Mucosa of gallbladder (tissue), 1 donor: ENCODE results near the gene NDUFA11. TPM values are rescaled to one million over a fixed set of nuclear protein-coding genes. Genes with fewer than 3 reads are reported as not detected.
"Not testable (repeated sequence)": the region's sequence is repeated elsewhere in the genome, so short reads cannot be mapped to it uniquely, and the experiment has no call there.

Experiments used
- DNase-seq: peaks from one replicate; pipeline ENCODE4 v3.0.0-alpha.2; 2020; ENCODE audit warnings: low spot score
- total RNA-seq: library from RNA; stranded (reverse); gene quantifications from one replicate; pipeline ENCODE4 v1.2.1, GENCODE V29; 2021
- donor health status: DM: no; HTN: no; CAD: no.

Gene NDUFA11
- total RNA-seq, 1 donor from 2014 or later: 244 TPM

DNA sequence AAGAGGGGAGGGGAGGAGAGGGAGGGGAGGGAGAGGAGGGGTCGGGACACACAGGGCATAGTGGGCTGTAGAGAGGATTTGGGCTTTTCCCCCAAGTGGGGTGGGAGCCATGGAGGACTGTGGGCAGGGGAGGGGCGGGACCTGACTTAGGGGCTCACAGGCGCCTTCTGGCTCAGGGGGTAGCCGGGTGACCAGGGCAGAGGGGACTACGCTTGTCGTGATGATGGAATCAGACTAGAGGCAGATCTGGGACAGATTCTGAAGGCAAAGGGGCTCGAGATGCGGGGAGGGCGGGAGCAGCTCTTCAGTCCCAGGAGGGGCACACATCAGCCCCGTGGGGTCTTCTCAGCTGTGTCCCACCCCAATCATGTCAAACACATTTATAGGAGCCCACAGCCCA is 13.5 kb downstream of the NDUFA11 start:
- no peak for DNase-seq

GRCh38 chr19:5889288-5889971 is 14.2 kb downstream of the NDUFA11 start:
- DNase-seq: no peak

GRCh38 chr19:5884065-5884811 is 19.4 kb downstream of the NDUFA11 start:
- DNase-seq: not testable (repeated sequence)

GRCh38 chr19:5883157-5883873 is 20.3 kb downstream of the NDUFA11 start:
- DNase-seq: not testable (repeated sequence)

DNA sequence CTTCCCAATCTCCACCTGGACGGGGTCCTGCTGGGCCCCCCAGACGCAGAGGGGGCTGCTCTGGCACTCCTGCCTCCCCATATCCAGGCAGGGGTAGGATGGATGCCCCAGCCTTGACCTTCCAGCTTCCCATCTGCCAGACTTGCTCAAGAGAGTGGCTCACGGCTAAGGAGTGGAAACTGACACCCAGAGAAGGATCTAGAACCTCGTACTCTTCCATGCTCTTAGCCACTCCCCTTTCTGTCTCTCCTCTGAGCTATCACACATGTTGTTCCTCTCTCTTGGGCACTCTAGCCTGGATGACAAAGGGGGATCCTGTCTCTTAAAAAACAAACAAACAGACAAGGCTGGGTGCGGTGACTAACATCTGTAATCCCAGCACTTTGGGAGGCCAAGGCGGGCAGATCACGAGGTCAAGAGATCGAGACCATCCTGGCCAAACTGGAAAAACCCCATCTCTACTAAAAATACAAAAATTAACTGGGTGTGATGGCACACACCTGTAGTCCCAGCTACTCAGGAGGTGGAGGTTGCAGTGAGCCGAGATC is 21.1 kb downstream of the NDUFA11 start:
- DNase-seq: no peak

GRCh38 chr19:5881543-5882299 is 21.9 kb downstream of the NDUFA11 start:
- no peak for DNase-seq

DNA sequence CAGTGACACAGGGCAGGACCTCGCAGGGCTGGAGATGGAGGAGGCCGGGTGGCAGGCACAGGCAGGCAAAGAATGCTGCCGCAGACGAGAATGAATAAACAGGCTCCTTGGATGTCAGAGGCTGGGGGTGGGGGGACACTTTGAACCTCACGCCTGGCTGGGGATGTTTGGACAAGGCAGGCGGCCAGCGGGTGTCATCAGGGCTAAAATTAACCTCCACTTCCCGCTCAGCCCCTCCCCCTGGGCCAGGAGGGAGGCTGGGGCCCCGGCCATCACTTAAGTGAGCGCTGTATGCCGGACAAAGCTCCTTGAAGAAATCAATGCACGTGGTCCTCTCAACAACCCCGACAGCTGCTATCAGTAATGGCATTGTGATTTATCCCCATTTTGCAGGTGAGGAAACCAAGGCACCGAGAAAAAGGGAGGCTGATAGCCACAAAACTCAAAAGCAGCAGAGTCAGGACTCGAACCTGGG is 22.9 kb downstream of the NDUFA11 start:
- DNase-seq: peak; percentile 73

DNA sequence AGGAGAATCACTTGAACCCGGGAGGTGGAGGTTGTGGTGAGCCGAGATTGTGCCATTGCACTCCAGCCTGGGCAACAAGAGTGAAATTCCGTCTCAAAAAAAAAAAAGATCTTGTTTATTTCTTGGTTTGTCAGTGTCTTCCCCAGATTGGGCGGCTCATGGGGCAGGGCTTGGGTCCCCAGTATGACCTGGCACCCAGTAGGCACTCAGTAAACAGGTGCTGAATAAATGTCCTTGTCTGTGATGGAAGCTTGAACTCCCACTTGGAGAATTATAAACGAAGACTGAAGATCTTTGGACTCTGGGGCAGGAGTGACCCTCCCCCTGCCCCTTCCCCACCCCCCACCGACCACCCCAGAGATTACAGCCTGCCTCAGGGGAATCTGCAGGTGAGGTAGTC is 23.4 kb downstream of the NDUFA11 start:
- DNase-seq: no peak

DNA sequence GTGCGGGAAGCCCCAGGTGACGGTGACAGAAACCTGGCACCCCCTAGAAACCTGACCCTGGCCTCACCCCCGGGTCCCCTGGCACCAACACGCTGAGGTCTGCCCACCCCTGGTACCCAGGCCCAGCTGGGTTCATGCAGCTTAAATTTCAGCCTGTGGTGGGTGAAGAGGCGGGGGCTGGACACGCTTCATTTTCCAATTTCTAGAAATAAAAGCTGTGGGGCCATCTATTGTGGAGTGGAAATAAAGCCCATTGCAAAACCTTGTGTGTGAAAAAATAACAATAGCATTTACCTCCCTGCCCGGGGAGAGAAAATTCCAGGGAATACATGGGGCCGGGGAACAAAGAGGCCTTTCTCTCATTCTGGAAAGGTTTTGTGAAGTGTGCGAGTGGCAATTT is 25.7 kb downstream of the NDUFA11 start:
- DNase-seq: no peak

GRCh38 chr19:5877427-5877826 is 26.2 kb downstream of the NDUFA11 start:
- DNase-seq: no peak

- not testable (repeated sequence) for DNase-seq
These were observed 29.1 kb downstream of the NDUFA11 start for GRCh38 chr19:5874496-5874895.

DNA sequence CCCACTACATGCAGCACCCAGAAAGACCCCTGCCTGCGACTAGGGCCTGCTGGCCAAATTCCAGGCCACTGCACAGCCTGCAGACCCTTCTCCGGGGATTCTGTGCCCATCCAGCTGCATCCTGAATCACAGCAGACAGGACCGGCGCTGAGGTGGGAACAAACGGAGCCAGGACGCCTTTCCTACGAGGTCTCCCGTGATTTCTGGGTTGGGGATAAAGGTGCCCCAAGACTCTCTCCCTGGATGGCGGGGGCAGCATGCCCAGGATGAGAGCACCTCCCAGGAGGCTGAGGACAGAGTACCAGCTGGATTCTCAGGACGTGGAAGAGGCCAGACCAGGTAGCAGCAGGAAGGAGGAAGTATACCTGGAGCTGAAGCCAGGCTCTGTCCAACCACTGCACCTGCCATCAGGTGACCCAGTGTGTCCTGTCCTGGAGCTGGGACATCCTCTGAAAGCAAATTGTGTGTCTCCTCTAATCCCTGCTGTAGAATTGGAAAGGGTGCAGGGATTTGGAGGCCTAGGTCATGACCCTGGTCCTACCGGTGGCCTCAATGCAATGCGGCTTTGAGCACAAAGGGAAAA is 29.9 kb downstream of the NDUFA11 start:
- no peak for DNase-seq

DNA sequence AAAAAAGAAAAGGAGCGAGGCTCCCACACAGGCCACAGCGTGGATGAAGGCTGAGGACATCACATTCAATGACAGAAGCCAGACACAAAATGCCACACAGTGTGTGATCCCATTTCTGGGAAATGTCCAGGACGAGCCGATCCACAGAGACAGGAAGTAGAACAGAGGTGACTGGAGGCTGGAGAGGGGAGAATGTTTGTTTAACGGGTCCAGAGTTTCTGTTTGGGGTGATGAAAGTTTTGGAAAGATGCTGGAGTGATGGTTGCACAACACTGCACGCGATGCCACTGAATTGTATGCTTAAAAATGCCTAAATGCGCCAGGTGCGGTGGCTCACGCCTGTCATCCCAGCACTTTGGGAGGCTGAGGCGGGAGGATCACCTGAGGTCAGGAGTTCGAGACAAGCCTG is 32.6 kb downstream of the NDUFA11 start:
- no peak for DNase-seq

- DNase-seq: no peak
These were observed 36.1 kb downstream of the NDUFA11 start for GRCh38 chr19:5867201-5868136.

DNA sequence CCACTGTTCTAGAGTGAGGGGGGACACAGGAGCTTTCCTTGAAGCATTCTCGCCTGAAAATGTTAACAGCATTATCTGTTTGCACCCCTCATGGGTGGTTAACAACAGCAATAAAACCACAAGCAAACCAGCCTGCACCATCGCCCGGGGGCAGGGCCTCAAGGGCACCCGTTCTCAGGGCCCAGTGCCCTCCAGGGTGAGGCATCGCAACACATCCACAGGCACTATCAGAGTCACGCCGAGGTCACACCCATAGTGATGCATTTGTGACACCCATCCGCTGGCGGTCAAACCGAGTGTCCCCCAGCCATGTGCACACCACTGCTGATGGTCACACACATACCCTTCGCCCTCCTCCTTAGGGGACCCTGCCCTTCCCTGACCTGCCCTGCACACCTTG is 37.8 kb downstream of the NDUFA11 start:
- DNase-seq: no peak

DNA sequence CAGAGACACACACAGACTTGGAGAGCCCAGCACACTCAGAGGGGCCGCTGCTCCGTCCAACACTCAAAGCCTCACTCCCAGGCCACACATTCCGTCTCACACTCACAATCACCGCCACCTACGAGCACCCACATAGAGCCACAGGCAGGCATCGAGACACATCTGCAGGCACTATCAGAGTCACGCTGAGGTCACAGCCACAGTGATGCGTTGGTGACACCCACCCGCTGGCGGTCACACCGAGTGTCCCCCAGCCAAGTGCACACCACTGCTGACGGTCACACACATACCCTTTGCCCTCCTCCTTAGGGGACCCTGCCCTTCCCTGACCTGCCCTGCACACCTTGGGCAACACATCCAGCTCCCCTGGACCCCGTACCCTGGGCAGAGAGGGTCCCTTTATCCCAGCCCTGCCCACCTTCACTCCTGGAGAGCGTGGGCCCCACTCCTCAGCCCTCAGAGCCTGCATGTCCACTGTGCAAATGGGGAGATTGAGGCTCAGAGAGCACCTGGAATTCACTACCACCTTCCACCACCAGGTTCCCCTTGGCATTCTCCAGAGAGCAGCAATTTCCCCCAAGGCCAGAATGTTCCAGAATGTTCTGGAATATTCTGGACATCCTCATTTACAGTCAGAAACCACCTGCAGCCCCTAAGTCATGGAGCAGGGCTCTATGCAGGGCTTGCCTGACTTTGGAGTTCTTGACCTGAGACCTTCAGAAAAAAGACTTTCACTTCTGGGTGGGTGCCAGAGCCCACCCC is 38.7 kb downstream of the NDUFA11 start:
- no peak for DNase-seq

GRCh38 chr19:5864013-5864720 is 39.4 kb downstream of the NDUFA11 start:
- DNase-seq: no peak

GRCh38 chr19:5863030-5863665 is 40.4 kb downstream of the NDUFA11 start:
- DNase-seq: no peak
